NCI-H2227 treated with DMSO at 0.1 percent for 48 hours (cell line): Measurements from ENCODE around the gene FLCN.

ENCODE experiments used
- DNase-seq: peaks from one replicate; lab custom pipeline; 2025; lab: John Stamatoyannopoulos, UW

The FLCN gene

DNA sequence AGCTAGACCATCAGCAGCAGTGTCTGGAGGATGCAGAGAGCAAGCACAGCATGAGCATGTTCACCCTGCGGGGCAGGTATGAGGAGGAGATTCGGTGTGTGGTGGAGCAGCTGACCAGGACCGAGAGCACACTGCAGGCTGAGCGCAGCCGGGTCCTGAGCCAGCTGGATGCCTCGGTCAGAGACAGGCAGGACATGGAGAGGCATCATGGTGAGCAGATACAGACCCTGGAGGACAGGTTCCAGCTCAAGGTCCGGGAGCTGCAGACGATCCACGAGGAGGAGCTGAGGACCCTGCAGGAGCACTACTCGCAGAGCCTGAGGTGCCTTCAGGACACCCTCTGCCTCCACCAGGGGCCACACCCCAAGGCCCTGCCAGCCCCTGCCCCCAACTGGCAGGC, 69.6 kb downstream of the FLCN start:
- DNase-seq, result no peak

GRCh38 chr17:17166446-17166845, 70.5 kb downstream of the FLCN start:
- DNase-seq, result no peak

DNA sequence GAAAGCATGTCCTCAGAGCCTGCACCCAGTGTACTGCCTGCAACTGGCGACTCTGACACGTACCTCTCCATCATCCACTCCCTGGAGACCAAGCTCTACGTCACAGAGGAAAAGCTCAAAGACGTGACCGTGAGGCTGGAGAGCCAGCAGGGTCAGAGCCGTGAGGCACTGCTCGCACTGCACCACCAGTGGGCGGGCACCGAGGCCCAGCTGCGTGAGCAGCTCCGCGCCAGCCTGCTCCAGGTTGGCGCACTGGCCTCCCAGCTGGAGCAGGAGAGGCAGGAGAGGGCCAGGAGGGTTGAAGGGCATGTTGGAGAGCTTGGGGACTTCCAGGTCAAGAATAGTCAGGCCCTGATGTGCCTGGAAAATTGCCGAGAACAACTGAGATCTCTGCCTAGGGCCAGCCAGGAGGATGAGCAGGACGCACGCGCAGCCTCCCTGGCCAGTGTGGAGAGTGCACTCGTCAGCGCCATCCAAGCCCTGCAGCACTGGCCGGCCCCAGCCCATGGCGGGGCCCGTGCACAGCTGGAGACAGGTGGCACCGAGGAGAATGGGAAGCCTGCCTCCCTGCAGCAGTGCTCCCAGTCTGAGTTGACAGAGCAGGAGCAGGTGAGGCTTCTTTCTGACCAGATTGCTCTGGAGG, 71.2 kb downstream of the FLCN start:
- no peak for DNase-seq

- DNase-seq, result no peak
These were observed 72.3 kb downstream of the FLCN start for GRCh38 chr17:17164676-17165075.

GRCh38 chr17:17164156-17164555, 72.8 kb downstream of the FLCN start:
- DNase-seq, result no peak
